Upper lobe of left lung (tissue), 4 donors: ENCODE results near the gene UBE4A.

Experiments used
- POLR2A ChIP-seq, 4 donors: fragments of 450-650 bp; IDR thresholded peaks; one replicate each; pipeline ENCODE4 v1.5.1; 2016 to 2017; ENCODE audit warnings: antibody characterized with exemption in 4 of 4, mild to moderate bottlenecking in 2 of 4
- TF ChIP-seq, protein P1 (sequence below), 6 experiments: fragments of 450-650 bp in 4 of 6; fragments of 200-600 bp in 2 of 6; sonication (generic) in 2 of 6; IDR thresholded peaks; one replicate each; pipeline ENCODE4 v1.5.1; 2016 to 2019; ENCODE audit warnings: antibody characterized with exemption in 6 of 6

DNA sequence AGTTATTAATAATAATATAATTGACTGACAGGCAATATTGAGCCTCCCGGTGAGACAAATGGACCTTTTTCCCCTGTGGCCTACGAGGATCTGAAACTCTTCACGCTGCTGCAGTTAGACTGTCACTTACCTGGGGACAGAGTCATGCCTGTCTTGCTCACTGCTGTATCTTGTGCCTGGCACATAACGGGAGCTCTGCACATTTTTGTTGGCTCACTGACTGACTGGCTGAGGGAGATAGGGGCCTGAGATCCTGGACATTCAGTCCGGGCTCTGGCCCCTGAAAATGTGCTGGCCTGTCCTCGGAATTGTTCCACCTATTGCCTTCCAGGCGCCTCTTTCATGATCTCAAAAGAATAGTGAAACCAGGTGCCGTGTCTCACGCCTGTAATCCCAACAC lies 16.2 kb upstream of the UBE4A start:
- TF ChIP-seq POLR2A (IDR thresholded peaks at IDR 0.05), result no peak
- TF ChIP-seq, protein P1, sequence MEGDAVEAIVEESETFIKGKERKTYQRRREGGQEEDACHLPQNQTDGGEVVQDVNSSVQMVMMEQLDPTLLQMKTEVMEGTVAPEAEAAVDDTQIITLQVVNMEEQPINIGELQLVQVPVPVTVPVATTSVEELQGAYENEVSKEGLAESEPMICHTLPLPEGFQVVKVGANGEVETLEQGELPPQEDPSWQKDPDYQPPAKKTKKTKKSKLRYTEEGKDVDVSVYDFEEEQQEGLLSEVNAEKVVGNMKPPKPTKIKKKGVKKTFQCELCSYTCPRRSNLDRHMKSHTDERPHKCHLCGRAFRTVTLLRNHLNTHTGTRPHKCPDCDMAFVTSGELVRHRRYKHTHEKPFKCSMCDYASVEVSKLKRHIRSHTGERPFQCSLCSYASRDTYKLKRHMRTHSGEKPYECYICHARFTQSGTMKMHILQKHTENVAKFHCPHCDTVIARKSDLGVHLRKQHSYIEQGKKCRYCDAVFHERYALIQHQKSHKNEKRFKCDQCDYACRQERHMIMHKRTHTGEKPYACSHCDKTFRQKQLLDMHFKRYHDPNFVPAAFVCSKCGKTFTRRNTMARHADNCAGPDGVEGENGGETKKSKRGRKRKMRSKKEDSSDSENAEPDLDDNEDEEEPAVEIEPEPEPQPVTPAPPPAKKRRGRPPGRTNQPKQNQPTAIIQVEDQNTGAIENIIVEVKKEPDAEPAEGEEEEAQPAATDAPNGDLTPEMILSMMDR (IDR thresholded peaks at IDR 0.05), result no peak
